ENCODE measurements around the gene PRR19. TPM values are rescaled to one million over a fixed set of nuclear protein-coding genes. Genes with fewer than 3 reads are reported as not detected.

The PRR19 gene
- total RNA-seq, 2 donors from 2014 or later: 1.4 to 2.7 TPM

DNA sequence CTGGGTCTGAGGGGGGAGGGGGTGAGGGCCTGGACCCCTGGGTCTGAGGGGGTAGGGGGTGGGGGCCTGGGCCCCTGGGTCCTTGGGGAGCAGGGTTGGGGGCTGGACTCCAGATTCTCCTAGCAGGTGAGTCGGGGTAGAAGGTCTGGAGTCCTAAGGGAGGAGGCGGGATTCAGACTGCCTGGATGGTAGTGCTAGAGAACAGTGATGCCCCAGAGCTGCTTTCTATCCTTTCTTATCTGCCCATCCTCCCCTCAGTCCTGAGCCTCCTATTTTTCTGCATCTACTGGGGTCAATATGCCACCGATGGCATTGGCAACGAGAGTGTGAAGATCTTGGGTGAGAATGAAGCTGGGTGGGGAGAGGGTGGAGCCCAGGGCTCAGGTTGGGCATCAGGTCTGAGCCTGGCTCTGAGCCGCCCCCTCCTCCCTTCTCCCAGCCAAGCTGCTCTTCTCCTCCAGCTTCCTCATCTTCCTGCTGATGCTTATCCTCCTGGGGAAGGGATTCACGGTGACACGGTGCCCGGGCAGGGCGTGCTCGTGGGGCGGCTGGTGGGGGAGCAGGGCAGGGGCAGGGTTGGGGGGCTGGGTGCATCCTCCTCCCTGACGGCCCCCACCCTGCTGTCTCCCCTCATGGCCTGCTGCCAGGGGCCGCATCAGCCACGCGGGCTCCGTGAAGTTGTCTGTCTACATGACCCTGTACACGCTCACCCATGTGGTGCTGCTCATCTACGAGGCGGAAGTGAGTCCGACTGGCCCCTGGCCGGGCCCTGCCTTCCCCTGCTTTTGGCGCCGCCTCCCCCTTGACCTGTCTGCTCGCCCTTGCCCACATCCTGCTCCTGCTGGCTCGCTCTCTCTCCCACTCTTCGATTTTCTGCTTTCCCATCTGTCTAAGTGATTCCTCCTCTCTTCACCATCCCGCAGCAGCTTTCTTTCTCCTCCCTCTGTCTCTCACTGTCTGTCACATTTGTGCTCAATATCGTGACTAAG is 14.6 kb downstream of the PRR19 start:
- Histone ChIP-seq H3K9me3 (ENCODE audit: control insufficient read depth, low read length) (no peaks in the 10 kb centered on the region), H3K36me3 (ENCODE audit: control insufficient read depth, insufficient read depth, low read length) (no peaks in the 10 kb centered on the region), H3K9ac (ENCODE audit: extremely low read depth, low read length, poor library complexity, severe bottlenecking) (no peak overlapping the region), H3K27ac (ENCODE audit: low read depth, low read length) (no peak overlapping the region), H3K27me3 (ENCODE audit: control insufficient read depth, insufficient read depth, low read length, poor library complexity, severe bottlenecking) (peaks cover 37% of the 10 kb centered on the region), H3K4me3 (ENCODE audit: low read length) (no peak overlapping the region), H3K4me1 (ENCODE audit: control insufficient read depth, insufficient read depth, low read length) (no peaks in the 10 kb centered on the region)
- 81 to 82% methylated on average over 15 to 28 of the region's 28 CpGs for WGBS, 2 experiments (ENCODE audit: insufficient coverage in 1 of 2, insufficient read length in 1 of 2)
- TF ChIP-seq, protein P1, sequence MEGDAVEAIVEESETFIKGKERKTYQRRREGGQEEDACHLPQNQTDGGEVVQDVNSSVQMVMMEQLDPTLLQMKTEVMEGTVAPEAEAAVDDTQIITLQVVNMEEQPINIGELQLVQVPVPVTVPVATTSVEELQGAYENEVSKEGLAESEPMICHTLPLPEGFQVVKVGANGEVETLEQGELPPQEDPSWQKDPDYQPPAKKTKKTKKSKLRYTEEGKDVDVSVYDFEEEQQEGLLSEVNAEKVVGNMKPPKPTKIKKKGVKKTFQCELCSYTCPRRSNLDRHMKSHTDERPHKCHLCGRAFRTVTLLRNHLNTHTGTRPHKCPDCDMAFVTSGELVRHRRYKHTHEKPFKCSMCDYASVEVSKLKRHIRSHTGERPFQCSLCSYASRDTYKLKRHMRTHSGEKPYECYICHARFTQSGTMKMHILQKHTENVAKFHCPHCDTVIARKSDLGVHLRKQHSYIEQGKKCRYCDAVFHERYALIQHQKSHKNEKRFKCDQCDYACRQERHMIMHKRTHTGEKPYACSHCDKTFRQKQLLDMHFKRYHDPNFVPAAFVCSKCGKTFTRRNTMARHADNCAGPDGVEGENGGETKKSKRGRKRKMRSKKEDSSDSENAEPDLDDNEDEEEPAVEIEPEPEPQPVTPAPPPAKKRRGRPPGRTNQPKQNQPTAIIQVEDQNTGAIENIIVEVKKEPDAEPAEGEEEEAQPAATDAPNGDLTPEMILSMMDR (conservative IDR thresholded peaks at IDR 0.05): no peak
- peaks cover 67% of the 10 kb centered on the region for H3K27me3 Mint-ChIP-seq (ENCODE audit: insufficient read depth)
- no peak for DNase-seq
- H3K27ac Mint-ChIP-seq: no peak overlapping the region
- H3K9me3 Mint-ChIP-seq: no peaks in the 10 kb centered on the region
- peaks cover 5% of the 10 kb centered on the region for H3K4me1 Mint-ChIP-seq
- no peaks in the 10 kb centered on the region for H3K36me3 Mint-ChIP-seq (ENCODE audit: low read depth)
- H3K4me3 Mint-ChIP-seq: no peak overlapping the region

DNA sequence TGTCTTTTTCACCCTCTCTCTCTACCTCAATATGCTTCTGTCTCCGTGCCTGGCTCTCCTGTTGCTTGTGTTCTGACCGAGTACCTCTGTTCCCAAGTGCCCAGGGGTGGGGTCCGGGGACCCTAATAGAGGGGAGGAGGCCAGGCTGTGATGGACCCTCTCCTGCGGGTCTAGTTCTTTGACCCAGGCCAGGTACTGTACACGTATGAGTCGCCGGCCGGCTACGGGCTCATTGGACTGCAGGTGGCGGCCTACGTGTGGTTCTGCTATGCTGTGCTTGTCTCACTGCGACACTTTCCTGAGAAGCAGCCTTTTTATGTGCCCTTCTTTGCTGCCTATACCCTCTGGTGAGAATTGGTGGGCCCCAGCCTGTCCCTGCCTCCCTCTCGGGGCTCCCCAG is 15.6 kb downstream of the PRR19 start:
- H3K27me3 ChIP-seq (ENCODE audit: control insufficient read depth, insufficient read depth, low read length, poor library complexity, severe bottlenecking): peaks cover 46% of the 10 kb centered on the region
- Mint-ChIP-seq H3K27me3 (ENCODE audit: insufficient read depth) (peaks cover 68% of the 10 kb centered on the region), H3K36me3 (ENCODE audit: low read depth) (no peaks in the 10 kb centered on the region), H3K27ac (no peak overlapping the region), H3K4me3 (no peak overlapping the region), H3K4me1 (peaks cover 5% of the 10 kb centered on the region), H3K9me3 (no peaks in the 10 kb centered on the region)
- whole genome bisulfite sequencing, 2 experiments (ENCODE audit: insufficient coverage in 1 of 2, insufficient read length in 1 of 2): 74 to 83% methylated on average over 4 to 13 of the region's 13 CpGs
- H3K27ac ChIP-seq (ENCODE audit: low read depth, low read length): no peak overlapping the region
- DNase-seq: no peak
- no peaks in the 10 kb centered on the region for H3K4me1 ChIP-seq (ENCODE audit: control insufficient read depth, insufficient read depth, low read length)
- no peaks in the 10 kb centered on the region for H3K36me3 ChIP-seq (ENCODE audit: control insufficient read depth, insufficient read depth, low read length)
- no peak overlapping the region for H3K4me3 ChIP-seq (ENCODE audit: low read length)
- H3K9ac ChIP-seq (ENCODE audit: extremely low read depth, low read length, poor library complexity, severe bottlenecking): no peak overlapping the region
- TF ChIP-seq, protein P1 (conservative IDR thresholded peaks at IDR 0.05): no peak
- no peaks in the 10 kb centered on the region for H3K9me3 ChIP-seq (ENCODE audit: control insufficient read depth, low read length)

DNA sequence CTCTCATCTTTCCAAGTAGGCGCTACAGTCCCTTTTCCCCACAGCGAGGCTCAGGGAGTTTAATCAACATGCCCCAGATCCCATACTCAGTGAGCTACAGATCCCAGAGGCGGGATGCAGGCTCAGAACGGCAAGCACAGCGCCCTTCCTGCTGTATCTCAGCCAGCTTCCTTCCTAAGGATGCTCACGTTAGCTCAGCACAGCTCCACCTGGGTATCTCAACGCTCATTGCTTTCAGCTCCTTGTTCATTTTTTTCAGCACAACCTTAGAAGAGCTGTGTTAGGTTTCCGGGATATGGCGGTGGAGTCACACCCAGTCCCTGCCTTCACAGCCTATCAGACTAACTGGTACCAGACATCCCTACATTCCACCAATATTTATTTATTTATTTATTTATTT is 20.4 kb downstream of the PRR19 start:
- Mint-ChIP-seq H3K4me3 (no peak overlapping the region), H3K36me3 (ENCODE audit: low read depth) (no peaks in the 10 kb centered on the region), H3K27me3 (ENCODE audit: insufficient read depth) (peaks cover 57% of the 10 kb centered on the region), H3K9me3 (no peaks in the 10 kb centered on the region), H3K4me1 (peaks cover 3% of the 10 kb centered on the region), H3K27ac (no peak overlapping the region)
- Histone ChIP-seq H3K4me3 (ENCODE audit: low read length) (no peak overlapping the region), H3K27ac (ENCODE audit: low read depth, low read length) (no peak overlapping the region), H3K27me3 (ENCODE audit: control insufficient read depth, insufficient read depth, low read length, poor library complexity, severe bottlenecking) (peaks cover 49% of the 10 kb centered on the region), H3K36me3 (ENCODE audit: control insufficient read depth, insufficient read depth, low read length) (no peaks in the 10 kb centered on the region), H3K9ac (ENCODE audit: extremely low read depth, low read length, poor library complexity, severe bottlenecking) (no peak overlapping the region), H3K9me3 (ENCODE audit: control insufficient read depth, low read length) (no peaks in the 10 kb centered on the region), H3K4me1 (ENCODE audit: control insufficient read depth, insufficient read depth, low read length) (no peaks in the 10 kb centered on the region)
- WGBS, 2 experiments (ENCODE audit: insufficient coverage in 1 of 2, insufficient read length in 1 of 2): 85 to 91% methylated on average over 7 to 9 of the region's 9 CpGs
- TF ChIP-seq, protein P1 (conservative IDR thresholded peaks at IDR 0.05): no peak
- no peak for DNase-seq

Measured in endodermal cell (in vitro differentiated cells).